ENCODE measurements around the gene NUDT19.
"Not testable (repeated sequence)": the region's sequence is repeated elsewhere in the genome, so short reads cannot be mapped to it uniquely, and the experiment has no call there.

DNA sequence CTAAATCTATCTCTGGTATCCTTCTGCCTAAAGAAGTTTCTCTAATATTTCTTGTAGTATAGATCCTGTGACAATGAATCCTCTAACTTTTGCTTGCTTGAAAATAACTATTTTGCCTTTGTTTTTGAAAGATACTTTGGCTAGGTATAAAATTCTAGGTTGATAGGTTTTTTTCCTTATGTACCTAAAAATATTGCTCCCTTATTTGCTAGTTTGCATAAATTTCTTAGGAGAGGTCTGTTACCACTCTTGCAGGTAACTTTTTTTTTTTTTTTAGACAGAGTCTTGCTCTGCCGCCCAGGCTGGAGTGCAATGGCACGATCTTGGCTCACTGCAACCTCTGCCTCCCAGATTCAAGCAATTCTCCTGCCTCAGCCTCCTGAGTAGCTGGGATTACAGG, 12.4 kb downstream of the NUDT19 start:
- TF ChIP-seq, protein P1, sequence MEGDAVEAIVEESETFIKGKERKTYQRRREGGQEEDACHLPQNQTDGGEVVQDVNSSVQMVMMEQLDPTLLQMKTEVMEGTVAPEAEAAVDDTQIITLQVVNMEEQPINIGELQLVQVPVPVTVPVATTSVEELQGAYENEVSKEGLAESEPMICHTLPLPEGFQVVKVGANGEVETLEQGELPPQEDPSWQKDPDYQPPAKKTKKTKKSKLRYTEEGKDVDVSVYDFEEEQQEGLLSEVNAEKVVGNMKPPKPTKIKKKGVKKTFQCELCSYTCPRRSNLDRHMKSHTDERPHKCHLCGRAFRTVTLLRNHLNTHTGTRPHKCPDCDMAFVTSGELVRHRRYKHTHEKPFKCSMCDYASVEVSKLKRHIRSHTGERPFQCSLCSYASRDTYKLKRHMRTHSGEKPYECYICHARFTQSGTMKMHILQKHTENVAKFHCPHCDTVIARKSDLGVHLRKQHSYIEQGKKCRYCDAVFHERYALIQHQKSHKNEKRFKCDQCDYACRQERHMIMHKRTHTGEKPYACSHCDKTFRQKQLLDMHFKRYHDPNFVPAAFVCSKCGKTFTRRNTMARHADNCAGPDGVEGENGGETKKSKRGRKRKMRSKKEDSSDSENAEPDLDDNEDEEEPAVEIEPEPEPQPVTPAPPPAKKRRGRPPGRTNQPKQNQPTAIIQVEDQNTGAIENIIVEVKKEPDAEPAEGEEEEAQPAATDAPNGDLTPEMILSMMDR (IDR thresholded peaks at IDR 0.05), result not testable (repeated sequence)
- not testable (repeated sequence) for TF ChIP-seq ZFX (IDR thresholded peaks at IDR 0.05; ENCODE audit: borderline replicate concordance)
